ENCODE measurements around the gene AURKAIP1. TPM values are rescaled to one million over a fixed set of nuclear protein-coding genes. Genes with fewer than 3 reads are reported as not detected.

The AURKAIP1 gene
- total and polyA plus RNA-seq, 2 of the 13 experiments (the other 11 are each of a cell fraction or from before 2014, with no cell fraction given) = 69.5 to 175 TPM

DNA sequence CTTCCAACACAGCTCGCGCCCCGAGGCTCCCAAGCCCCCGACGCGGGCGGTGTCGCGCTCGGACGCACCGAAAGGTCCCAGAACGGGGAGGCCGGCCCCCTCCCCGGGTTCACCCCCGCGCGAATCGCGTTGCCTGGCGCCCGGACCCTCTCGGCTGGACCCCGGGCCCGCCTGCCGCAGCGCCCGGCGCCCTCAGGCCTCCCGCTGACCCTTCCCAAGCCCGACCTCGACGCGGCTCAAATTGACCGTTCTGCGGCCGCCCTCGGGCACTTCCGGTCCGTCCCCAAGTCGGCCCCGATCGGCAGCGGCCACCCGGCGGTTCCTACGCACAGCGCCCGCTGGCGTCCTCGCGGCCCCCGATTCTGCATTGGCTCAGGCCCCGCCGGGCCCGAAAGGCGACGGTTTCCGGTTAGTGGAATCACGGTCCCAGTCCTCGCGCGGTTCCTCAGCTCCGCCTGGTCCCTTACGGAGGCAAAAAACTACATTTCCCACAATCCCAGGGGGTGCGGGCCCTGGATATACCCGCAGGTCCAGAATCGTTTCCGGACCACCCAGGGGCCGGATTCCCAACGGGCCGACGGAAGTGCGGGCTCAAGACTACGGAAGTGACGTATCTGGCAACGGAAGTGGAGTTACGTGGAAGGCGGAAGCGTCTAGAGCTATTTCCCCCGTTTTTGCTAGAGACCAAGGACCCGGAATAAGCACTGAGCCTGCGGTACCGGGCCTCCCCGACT is at the start of gene AURKAIP1 (continued):
- TF ChIP-seq ZNF646 (CRISPR knock-in tag; IDR thresholded peaks at IDR 0.05) (no peak), SIN3B (IDR thresholded peaks at IDR 0.05; ENCODE audit: low read length) (peak; percentile 90), STAT5B (CRISPR knock-in tag; IDR thresholded peaks at IDR 0.05) (peak; percentile 86; the same call in 1 of the 2 replicates), ZNF7 (CRISPR knock-in tag; IDR thresholded peaks at IDR 0.05) (no peak), MBNL3 (CRISPR knock-in tag; conservative IDR thresholded peaks at IDR 0.05) (no peak), IRF9 (CRISPR knock-in tag; IDR thresholded peaks at IDR 0.05; ENCODE audit: borderline replicate concordance) (peak; percentile 97; the same call in 1 of the 2 replicates), ZNF816 (CRISPR knock-in tag; IDR thresholded peaks at IDR 0.05; ENCODE audit: borderline replicate concordance) (peak; percentile 89; the same call in 1 of the 2 replicates), RBM22 (optimal IDR thresholded peaks at IDR 0.05; ENCODE audit: low read length) (no peak), CBFB (CRISPR knock-in tag; IDR thresholded peaks at IDR 0.05) (peak; percentile 99), JDP2 (CRISPR knock-in tag; IDR thresholded peaks at IDR 0.05; ENCODE audit: borderline replicate concordance) (no peak), JARID2 (CRISPR knock-in tag; IDR thresholded peaks at IDR 0.05; ENCODE audit: insufficient replicate concordance) (no peak)
- TF ChIP-seq, protein P1, sequence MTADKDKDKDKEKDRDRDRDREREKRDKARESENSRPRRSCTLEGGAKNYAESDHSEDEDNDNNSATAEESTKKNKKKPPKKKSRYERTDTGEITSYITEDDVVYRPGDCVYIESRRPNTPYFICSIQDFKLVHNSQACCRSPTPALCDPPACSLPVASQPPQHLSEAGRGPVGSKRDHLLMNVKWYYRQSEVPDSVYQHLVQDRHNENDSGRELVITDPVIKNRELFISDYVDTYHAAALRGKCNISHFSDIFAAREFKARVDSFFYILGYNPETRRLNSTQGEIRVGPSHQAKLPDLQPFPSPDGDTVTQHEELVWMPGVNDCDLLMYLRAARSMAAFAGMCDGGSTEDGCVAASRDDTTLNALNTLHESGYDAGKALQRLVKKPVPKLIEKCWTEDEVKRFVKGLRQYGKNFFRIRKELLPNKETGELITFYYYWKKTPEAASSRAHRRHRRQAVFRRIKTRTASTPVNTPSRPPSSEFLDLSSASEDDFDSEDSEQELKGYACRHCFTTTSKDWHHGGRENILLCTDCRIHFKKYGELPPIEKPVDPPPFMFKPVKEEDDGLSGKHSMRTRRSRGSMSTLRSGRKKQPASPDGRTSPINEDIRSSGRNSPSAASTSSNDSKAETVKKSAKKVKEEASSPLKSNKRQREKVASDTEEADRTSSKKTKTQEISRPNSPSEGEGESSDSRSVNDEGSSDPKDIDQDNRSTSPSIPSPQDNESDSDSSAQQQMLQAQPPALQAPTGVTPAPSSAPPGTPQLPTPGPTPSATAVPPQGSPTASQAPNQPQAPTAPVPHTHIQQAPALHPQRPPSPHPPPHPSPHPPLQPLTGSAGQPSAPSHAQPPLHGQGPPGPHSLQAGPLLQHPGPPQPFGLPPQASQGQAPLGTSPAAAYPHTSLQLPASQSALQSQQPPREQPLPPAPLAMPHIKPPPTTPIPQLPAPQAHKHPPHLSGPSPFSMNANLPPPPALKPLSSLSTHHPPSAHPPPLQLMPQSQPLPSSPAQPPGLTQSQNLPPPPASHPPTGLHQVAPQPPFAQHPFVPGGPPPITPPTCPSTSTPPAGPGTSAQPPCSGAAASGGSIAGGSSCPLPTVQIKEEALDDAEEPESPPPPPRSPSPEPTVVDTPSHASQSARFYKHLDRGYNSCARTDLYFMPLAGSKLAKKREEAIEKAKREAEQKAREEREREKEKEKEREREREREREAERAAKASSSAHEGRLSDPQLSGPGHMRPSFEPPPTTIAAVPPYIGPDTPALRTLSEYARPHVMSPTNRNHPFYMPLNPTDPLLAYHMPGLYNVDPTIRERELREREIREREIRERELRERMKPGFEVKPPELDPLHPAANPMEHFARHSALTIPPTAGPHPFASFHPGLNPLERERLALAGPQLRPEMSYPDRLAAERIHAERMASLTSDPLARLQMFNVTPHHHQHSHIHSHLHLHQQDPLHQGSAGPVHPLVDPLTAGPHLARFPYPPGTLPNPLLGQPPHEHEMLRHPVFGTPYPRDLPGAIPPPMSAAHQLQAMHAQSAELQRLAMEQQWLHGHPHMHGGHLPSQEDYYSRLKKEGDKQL (CRISPR knock-in tag; IDR thresholded peaks at IDR 0.05; ENCODE audit: low read depth) = peak; percentile 40; the same call in 1 of the 2 replicates
